Endothelial cell of umbilical vein (primary cell): ENCODE measurements around the gene ALDH1L1. TPM values are rescaled to one million over a fixed set of nuclear protein-coding genes. Genes with fewer than 3 reads are reported as not detected.

Source experiments
- BruUV-seq: library from RNA; stranded (reverse); fragments of 400-500 nt; replicated peaks from 2 replicates; lab custom pipeline; 2021; lab: Mats Ljungman, UMichigan
- CTCF ChIA-PET: fragments of 300-600, 350-600 bp; sonication (Branson Sonifier 250); formaldehyde crosslinking; loops from one replicate; lab custom pipeline; 2021; ENCODE audit warnings: antibody characterized with exemption, inconsistent platforms; lab: Charles Lee
- POLR2A ChIA-PET: fragments of 300-600, 350-600 bp; sonication (Branson Sonifier 250); formaldehyde crosslinking; loops from one replicate; lab custom pipeline; 2021; ENCODE audit warnings: antibody characterized with exemption, inconsistent platforms; lab: Charles Lee
- DNase-seq: peaks from one replicate; pipeline ENCODE4 v3.0.0-alpha.2; 2011; ENCODE audit warnings: low read depth, low spot score
- FAIRE-seq: peaks from 2 replicates; lab custom pipeline; 2011; peaks lifted over from hg19 to GRCh38; lab: Jason Lieb, UNC
- H2AFZ ChIP-seq: 2 replicates; pipeline ENCODE4 v1.6.0; 2012; ENCODE audit warnings: low read depth, low read length, control low read depth, inconsistent platforms
- H3K27ac ChIP-seq: 2 replicates; pipeline ENCODE4 v1.5.1; 2011; ENCODE audit warnings: low read depth, mild to moderate bottlenecking, control low read depth, low read length, moderate library complexity; ENCODE audit not compliant: insufficient read depth
- H3K27me3 ChIP-seq, 2 experiments: 2 replicates each; pipeline versions ENCODE4 v1.6.0 to v1.6.1; 2011; ENCODE audit warnings: low read length in 2 of 2, mixed read lengths in 1 of 2; ENCODE audit not compliant: control insufficient read depth in 2 of 2, insufficient read depth in 2 of 2
- H3K36me3 ChIP-seq, 2 experiments: 2 replicates in 1 of 2; 3 replicates in 1 of 2; pipeline ENCODE4 v1.5.1; 2011; ENCODE audit warnings: low read length in 2 of 2, mild to moderate bottlenecking in 1 of 2, moderate library complexity in 1 of 2; ENCODE audit not compliant: control insufficient read depth in 2 of 2, insufficient read depth in 2 of 2; ENCODE audit errors: extremely low read depth in 1 of 2
- H3K4me1 ChIP-seq: 3 replicates; pipeline ENCODE4 v1.5.1; 2011; ENCODE audit warnings: mild to moderate bottlenecking, low read length; ENCODE audit not compliant: control insufficient read depth, insufficient read depth; ENCODE audit errors: extremely low read depth
- H3K4me2 ChIP-seq: 2 replicates; pipeline ENCODE4 v1.6.1; 2011; ENCODE audit warnings: low read length, control low read depth, mixed read lengths; ENCODE audit not compliant: insufficient read depth
- H3K4me3 ChIP-seq, 3 experiments: fragments of 200-600 bp in 1 of 3; sonication (generic), shearing (Covaris generic) in 1 of 3; replicated peaks in 1 of 3; 2 replicates each; pipeline ENCODE4 v1.5.1; 2011 to 2016; ENCODE audit warnings: control low read depth in 3 of 3, low read length in 3 of 3, mild to moderate bottlenecking in 2 of 3, inconsistent platforms in 1 of 3, low read depth in 1 of 3, moderate library complexity in 1 of 3; ENCODE audit not compliant: insufficient read depth in 1 of 3
- H3K79me2 ChIP-seq: 2 replicates; pipeline ENCODE4 v1.6.0; 2012; ENCODE audit warnings: low read length, inconsistent platforms; ENCODE audit not compliant: control insufficient read depth, insufficient read depth
- H3K9ac ChIP-seq: replicated peaks from 2 replicates; pipeline ENCODE3; 2011; ENCODE audit warnings: low read length, control low read depth; ENCODE audit not compliant: insufficient read depth; ENCODE audit errors: extremely low read depth
- H3K9me1 ChIP-seq: replicated peaks from 3 replicates; pipeline ENCODE4 v1.6.0; 2011; ENCODE audit warnings: mild to moderate bottlenecking, low read length; ENCODE audit not compliant: control insufficient read depth, insufficient read depth; ENCODE audit errors: extremely low read depth
- H3K9me3 ChIP-seq: replicated peaks from 2 replicates; pipeline ENCODE4 v1.5.1; 2012; ENCODE audit warnings: low read length, inconsistent platforms; ENCODE audit not compliant: control insufficient read depth, insufficient read depth
- H4K20me1 ChIP-seq: replicated peaks from 2 replicates; pipeline ENCODE3; 2011; ENCODE audit warnings: mild to moderate bottlenecking, low read length; ENCODE audit not compliant: control insufficient read depth, insufficient read depth; ENCODE audit errors: extremely low read depth
- CTCF ChIP-seq, 2 donors: IDR thresholded peaks; 1 replicate in 1 of 2; 2 replicates in 1 of 2; pipeline ENCODE4 v1.5.1; 2011; ENCODE audit warnings: low read length in 2 of 2, mild to moderate bottlenecking in 2 of 2, moderate library complexity in 2 of 2, control low read depth in 1 of 2, inconsistent platforms in 1 of 2, low read depth in 1 of 2; ENCODE audit not compliant: insufficient read depth in 1 of 2; ENCODE audit errors: extremely low read depth in 1 of 2
- EZH2 ChIP-seq: IDR thresholded peaks from 2 replicates; pipeline ENCODE4 v1.6.1; 2012; ENCODE audit warnings: borderline replicate concordance, low read depth, mild to moderate bottlenecking, moderate library complexity, low read length, inconsistent platforms; ENCODE audit not compliant: severe bottlenecking
- FOS ChIP-seq: IDR thresholded peaks from 2 replicates; pipeline ENCODE4 v1.6.1; 2011; ENCODE audit warnings: mild to moderate bottlenecking, low read length, moderate library complexity, borderline replicate concordance; ENCODE audit not compliant: insufficient read depth
- GATA2 ChIP-seq: IDR thresholded peaks from 2 replicates; pipeline ENCODE4 v1.7.0; 2011; ENCODE audit warnings: low read depth, mild to moderate bottlenecking, moderate library complexity, mixed read lengths, low read length; ENCODE audit not compliant: insufficient read length, insufficient read depth
- JUN ChIP-seq: IDR thresholded peaks from 2 replicates; pipeline ENCODE4 v1.6.1; 2011; ENCODE audit warnings: borderline replicate concordance, low read depth; ENCODE audit not compliant: insufficient read length, insufficient read depth
- MAX ChIP-seq: IDR thresholded peaks from 2 replicates; pipeline ENCODE4 v1.6.1; 2011; ENCODE audit not compliant: insufficient read depth, insufficient read length
- MYC ChIP-seq: IDR thresholded peaks from one replicate; pipeline ENCODE4 v1.6.1; 2011; ENCODE audit warnings: mild to moderate bottlenecking, low read depth, low read length
- POLR2A ChIP-seq: IDR thresholded peaks from 2 replicates; pipeline ENCODE4 v1.6.1; 2012; ENCODE audit warnings: low read depth, mild to moderate bottlenecking, control low read depth, low read length
- POLR2AphosphoS5 ChIP-seq: IDR thresholded peaks from 2 replicates; pipeline ENCODE4 v1.6.1; 2012; ENCODE audit warnings: low read depth, mild to moderate bottlenecking, control low read depth, low read length, moderate library complexity; ENCODE audit not compliant: insufficient read depth
- dilution Hi-C: fragments of 300-500 bp; cut with MboI; formaldehyde crosslinking; loops from one replicate; pipeline ENCODE4 v1.15.0; 2019; ENCODE audit warnings: low sequenced_read_pairs; ENCODE audit not compliant: extremely low pct_ligation_motif_present
- intact Hi-C: fragments of 100-400 bp; cut with micrococcal nuclease; formaldehyde crosslinking; loops from one replicate; pipeline ENCODE4 v1.10.0; 2022
- polyA plus RNA-seq, 4 experiments: library from polyadenylated mRNA; depleted of rRNA in 3 of 4; stranded (reverse) in 3 of 4; unstranded in 1 of 4; fragments of >200 nt; gene quantifications; 2 replicates each; pipeline versions ENCODE4 v1.2.1 to v1.2.3, GENCODE V29; 2011 to 2012; ENCODE audit warnings: missing spikeins in 1 of 4
- total RNA-seq: library from RNA; stranded (reverse); gene quantifications from 2 replicates; pipeline ENCODE4 v1.2.3, GENCODE V29; 2021

ALDH1L1 gene
- total and polyA plus RNA-seq, 2 donors (not counting 3 experiments of a cell fraction or from before 2014, with no cell fraction given), result not detected

GRCh38 chr3:126158016-126158911, 22.1 kb downstream of the ALDH1L1 start:
- Histone ChIP-seq H3K4me2 (no peak overlapping the region), H3K9ac (no peak overlapping the region), H4K20me1 (no peaks in the 10 kb centered on the region), H3K4me1 (no peaks in the 10 kb centered on the region), H3K9me3 (no peaks in the 10 kb centered on the region), H3K36me3 (no peaks in the 10 kb centered on the region), H2AFZ (no peak overlapping the region), H3K4me3 (no peak overlapping the region), H3K27me3 (peaks cover 0 to 7% of the 10 kb centered on the region in 2 experiments), H3K79me2 (no peaks in the 10 kb centered on the region), H3K27ac (no peak overlapping the region), H3K9me1 (no peaks in the 10 kb centered on the region)
- intact Hi-C loops (no loop called here), dilution Hi-C loops (no loop called here)
- no peak for FAIRE-seq
- TF ChIP-seq JUN (no peak), POLR2AphosphoS5 (no peak), GATA2 (no peak), EZH2 (no peak), FOS (no peak), MYC (no peak), CTCF (IDR thresholded peaks at IDR 0.05; ENCODE audit: extremely low read depth in 1 of 2, insufficient read depth in 1 of 2, low read depth in 1 of 2, low read length in 2 of 2) (no peak), POLR2A (no peak), MAX (no peak)
- BruUV-seq, result no TSS peak
- DNase-seq, result no peak
- CTCF ChIA-PET, result no interaction called here
- POLR2A ChIA-PET, result no interaction called here
